Immature natural killer cell (primary cell): ENCODE data around the gene FOXP1. TPM values are rescaled to one million over a fixed set of nuclear protein-coding genes. Genes with fewer than 3 reads are reported as not detected.

Source experiments
- DNase-seq, 3 donors: peaks; one replicate each; pipeline ENCODE4 v3.0.0; 2022; ENCODE audit warnings: mixed read lengths in 1 of 3
- H3K27ac Mint-ChIP-seq, 6 donors: one replicate each; pipeline ENCODE4 v1.8.0; 2020; ENCODE audit warnings: mixed read lengths in 6 of 6, mild to moderate bottlenecking in 5 of 6, inconsistent platforms in 4 of 6, moderate library complexity in 3 of 6
- H3K27me3 Mint-ChIP-seq, 3 donors: one replicate each; pipeline ENCODE4 v1.8.0; 2020 to 2021; ENCODE audit warnings: low read depth in 3 of 3, mild to moderate bottlenecking in 3 of 3, mixed read lengths in 3 of 3, moderate library complexity in 3 of 3, inconsistent platforms in 1 of 3
- H3K36me3 Mint-ChIP-seq, 3 donors: one replicate each; pipeline ENCODE4 v1.8.0; 2020; ENCODE audit warnings: mixed read lengths in 3 of 3, inconsistent platforms in 2 of 3, mild to moderate bottlenecking in 2 of 3
- H3K4me1 Mint-ChIP-seq, 2 donors: one replicate each; pipeline ENCODE4 v1.8.0; 2020; ENCODE audit warnings: inconsistent platforms in 2 of 2, mild to moderate bottlenecking in 2 of 2, mixed read lengths in 2 of 2, moderate library complexity in 1 of 2
- H3K4me3 Mint-ChIP-seq, 5 donors: one replicate each; pipeline ENCODE4 v1.8.0; 2020; ENCODE audit warnings: mild to moderate bottlenecking in 5 of 5, mixed read lengths in 5 of 5, inconsistent platforms in 3 of 5, moderate library complexity in 3 of 5
- H3K9me3 Mint-ChIP-seq, 6 donors: one replicate each; pipeline ENCODE4 v1.8.0; 2020; ENCODE audit warnings: mild to moderate bottlenecking in 6 of 6, mixed read lengths in 6 of 6, inconsistent platforms in 4 of 6, moderate library complexity in 3 of 6
- polyA plus RNA-seq, 3 donors: library from polyadenylated mRNA; unstranded; fragments of 300-500 nt; fragmentation: Illumina TruSeq; gene quantifications; one replicate each; pipeline ENCODE4 v1.2.3, GENCODE V29; 2021

The FOXP1 gene
- polyA plus RNA-seq, 3 donors from 2014 or later, result 68.2 to 133 (median 84.0) TPM

- Mint-ChIP-seq H3K4me3 (no peak overlapping the region), H3K4me1 (no peaks in the 10 kb centered on the region), H3K27ac (no peak overlapping the region), H3K36me3 (peaks cover 0 to 6% (median 3%) of the 10 kb centered on the region in 3 donors), H3K9me3 (no peaks in the 10 kb centered on the region), H3K27me3 (no peaks in the 10 kb centered on the region)
- no peak for DNase-seq
Measured at GRCh38 chr3:71570546-71570945, 13.0 kb downstream of the FOXP1 start.

GRCh38 chr3:71568207-71568606 is 15.3 kb downstream of the FOXP1 start:
- Mint-ChIP-seq H3K4me3 (no peak overlapping the region), H3K4me1 (peaks cover 0 to 5% of the 10 kb centered on the region in 2 donors), H3K9me3 (no peaks in the 10 kb centered on the region), H3K36me3 (peaks cover 0 to 3% (median 0%) of the 10 kb centered on the region in 3 donors), H3K27ac (no peak overlapping the region), H3K27me3 (no peaks in the 10 kb centered on the region)
- DNase-seq, result no peak

GRCh38 chr3:71566776-71567175 is 16.8 kb downstream of the FOXP1 start:
- no peaks in the 10 kb centered on the region for H3K9me3 Mint-ChIP-seq
- no peak for DNase-seq
- no peaks in the 10 kb centered on the region for H3K27me3 Mint-ChIP-seq
- no peak overlapping the region for H3K4me3 Mint-ChIP-seq
- no peak overlapping the region for H3K27ac Mint-ChIP-seq
- H3K4me1 Mint-ChIP-seq, result peaks cover 0 to 5% of the 10 kb centered on the region in 2 donors
- peaks cover 0 to 3% (median 0%) of the 10 kb centered on the region in 3 donors for H3K36me3 Mint-ChIP-seq

GRCh38 chr3:71565976-71566375 is 17.6 kb downstream of the FOXP1 start:
- Mint-ChIP-seq H3K36me3 (no peaks in the 10 kb centered on the region), H3K4me3 (no peak overlapping the region), H3K4me1 (peaks cover 0 to 5% of the 10 kb centered on the region in 2 donors), H3K27ac (no peak overlapping the region), H3K27me3 (no peaks in the 10 kb centered on the region), H3K9me3 (no peaks in the 10 kb centered on the region)
- no peak for DNase-seq

- Mint-ChIP-seq H3K4me1 (peaks cover 0 to 5% of the 10 kb centered on the region in 2 donors), H3K27ac (no peak overlapping the region), H3K27me3 (no peaks in the 10 kb centered on the region), H3K36me3 (peaks cover 0 to 3% (median 0%) of the 10 kb centered on the region in 3 donors), H3K4me3 (no peak overlapping the region), H3K9me3 (no peaks in the 10 kb centered on the region)
- no peak for DNase-seq
Measured at GRCh38 chr3:71565316-71565715, 18.2 kb downstream of the FOXP1 start.

- Mint-ChIP-seq H3K27me3 (no peaks in the 10 kb centered on the region), H3K27ac (no peak overlapping the region), H3K9me3 (no peaks in the 10 kb centered on the region), H3K4me1 (peaks cover 0 to 5% of the 10 kb centered on the region in 2 donors), H3K4me3 (no peak overlapping the region), H3K36me3 (peaks cover 0 to 4% (median 3%) of the 10 kb centered on the region in 3 donors)
- no peak for DNase-seq
Measured at GRCh38 chr3:71564361-71564760, 19.2 kb downstream of the FOXP1 start.

- no peak for DNase-seq
- peaks cover 0 to 1% (median 0%) of the 10 kb centered on the region in 3 donors for H3K27me3 Mint-ChIP-seq
- H3K4me1 Mint-ChIP-seq, result peaks cover 0 to 5% of the 10 kb centered on the region in 2 donors
- no peak overlapping the region for H3K4me3 Mint-ChIP-seq
- no peak overlapping the region for H3K27ac Mint-ChIP-seq
- peaks cover 0 to 4% (median 3%) of the 10 kb centered on the region in 3 donors for H3K36me3 Mint-ChIP-seq
- no peaks in the 10 kb centered on the region for H3K9me3 Mint-ChIP-seq
Measured at GRCh38 chr3:71563827-71564226, 19.7 kb downstream of the FOXP1 start.

GRCh38 chr3:71562938-71563337 is 20.6 kb downstream of the FOXP1 start:
- H3K4me3 Mint-ChIP-seq, result no peak overlapping the region
- peaks cover 0 to 1% (median 0%) of the 10 kb centered on the region in 3 donors for H3K27me3 Mint-ChIP-seq
- no peak for DNase-seq
- no peaks in the 10 kb centered on the region for H3K9me3 Mint-ChIP-seq
- H3K27ac Mint-ChIP-seq, result no peak overlapping the region
- peaks cover 0 to 4% (median 3%) of the 10 kb centered on the region in 3 donors for H3K36me3 Mint-ChIP-seq
- H3K4me1 Mint-ChIP-seq, result peaks cover 0 to 5% of the 10 kb centered on the region in 2 donors

GRCh38 chr3:71560665-71561064 is 22.9 kb downstream of the FOXP1 start:
- H3K4me3 Mint-ChIP-seq, result no peak overlapping the region
- peaks cover 0 to 1% (median 0%) of the 10 kb centered on the region in 3 donors for H3K27me3 Mint-ChIP-seq
- peaks cover 0 to 5% of the 10 kb centered on the region in 2 donors for H3K4me1 Mint-ChIP-seq
- H3K9me3 Mint-ChIP-seq, result no peaks in the 10 kb centered on the region
- H3K36me3 Mint-ChIP-seq, result peaks cover 0 to 4% (median 3%) of the 10 kb centered on the region in 3 donors
- no peak overlapping the region for H3K27ac Mint-ChIP-seq
- no peak for DNase-seq

- no peak for DNase-seq
- H3K9me3 Mint-ChIP-seq, result no peaks in the 10 kb centered on the region
- peaks cover 0 to 1% (median 0%) of the 10 kb centered on the region in 3 donors for H3K27me3 Mint-ChIP-seq
- peaks cover 0 to 4% (median 3%) of the 10 kb centered on the region in 3 donors for H3K36me3 Mint-ChIP-seq
- H3K27ac Mint-ChIP-seq, result no peak overlapping the region
- H3K4me1 Mint-ChIP-seq, result peaks cover 0 to 5% of the 10 kb centered on the region in 2 donors
- H3K4me3 Mint-ChIP-seq, result no peak overlapping the region
Measured at GRCh38 chr3:71559578-71560162, 23.9 kb downstream of the FOXP1 start.

- Mint-ChIP-seq H3K9me3 (no peaks in the 10 kb centered on the region), H3K27me3 (peaks cover 0 to 1% (median 0%) of the 10 kb centered on the region in 3 donors), H3K4me3 (no peak overlapping the region), H3K36me3 (peaks cover 0 to 4% (median 3%) of the 10 kb centered on the region in 3 donors), H3K4me1 (no peaks in the 10 kb centered on the region), H3K27ac (no peak overlapping the region)
- no peak for DNase-seq
Measured at GRCh38 chr3:71559021-71559420, 24.5 kb downstream of the FOXP1 start.

- H3K27ac Mint-ChIP-seq, result no peak overlapping the region
- no peak overlapping the region for H3K4me3 Mint-ChIP-seq
- no peaks in the 10 kb centered on the region for H3K9me3 Mint-ChIP-seq
- H3K36me3 Mint-ChIP-seq, result peaks cover 0 to under 1% (median 0%) of the 10 kb centered on the region in 3 donors
- DNase-seq, result no peak
- no peaks in the 10 kb centered on the region for H3K4me1 Mint-ChIP-seq
- peaks cover 0 to 1% (median 0%) of the 10 kb centered on the region in 3 donors for H3K27me3 Mint-ChIP-seq
Measured at GRCh38 chr3:71554649-71555048, 28.9 kb downstream of the FOXP1 start.

GRCh38 chr3:71551311-71551919 is 32.1 kb downstream of the FOXP1 start:
- Mint-ChIP-seq H3K36me3 (peaks cover 0 to 4% (median 0%) of the 10 kb centered on the region in 3 donors), H3K4me3 (no peak overlapping the region), H3K27me3 (peaks cover 0 to 3% (median 0%) of the 10 kb centered on the region in 3 donors), H3K27ac (no peak overlapping the region), H3K4me1 (no peaks in the 10 kb centered on the region), H3K9me3 (no peaks in the 10 kb centered on the region)
- no peak for DNase-seq

- H3K4me1 Mint-ChIP-seq, result no peaks in the 10 kb centered on the region
- no peaks in the 10 kb centered on the region for H3K9me3 Mint-ChIP-seq
- H3K4me3 Mint-ChIP-seq, result no peak overlapping the region
- peaks cover 0 to 3% (median 0%) of the 10 kb centered on the region in 3 donors for H3K27me3 Mint-ChIP-seq
- DNase-seq, result no peak
- H3K27ac Mint-ChIP-seq, result no peak overlapping the region
- H3K36me3 Mint-ChIP-seq, result peaks cover 0 to 4% (median 0%) of the 10 kb centered on the region in 3 donors
Measured at GRCh38 chr3:71549951-71550350, 33.6 kb downstream of the FOXP1 start.
